ENCODE results near the gene WDR70. TPM values are rescaled to one million over a fixed set of nuclear protein-coding genes. Genes with fewer than 3 reads are reported as not detected.
"Not testable (repeated sequence)": the region's sequence is repeated elsewhere in the genome, so short reads cannot be mapped to it uniquely, and the experiment has no call there.

Gene WDR70
- total RNA-seq, 1 experiment from 2014 or later, result 30.0 TPM

DNA sequence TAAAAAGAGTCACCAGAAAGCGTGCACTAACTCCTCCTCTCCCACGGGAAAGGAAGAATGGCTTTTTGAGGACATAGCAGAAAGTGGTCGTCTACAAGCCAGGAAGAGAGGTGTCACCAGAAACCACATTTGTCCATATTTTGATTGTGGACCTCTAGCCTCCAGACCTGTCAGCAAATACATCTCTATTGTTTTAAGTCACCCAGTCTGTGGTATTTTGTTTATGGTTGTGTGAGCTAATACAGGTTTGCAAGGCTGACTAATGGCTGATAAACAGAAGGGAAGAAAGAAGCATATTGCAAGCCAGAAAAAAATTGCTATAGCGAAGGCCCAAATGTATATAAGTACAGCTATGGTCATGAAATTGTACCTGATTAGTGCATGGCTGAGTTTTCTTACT lies 21.4 kb downstream of the WDR70 start:
- BruUV-seq (replicated peaks), result no TSS peak
- H3K36me3 Mint-ChIP-seq (ENCODE audit: insufficient read depth, unreplicated experiment), result peaks cover 22% of the 10 kb centered on the region
- H3K4me3 Mint-ChIP-seq (ENCODE audit: low read depth, unreplicated experiment), result no peak overlapping the region
- H3K27ac Mint-ChIP-seq (ENCODE audit: unreplicated experiment), result no peak overlapping the region
- CTCF ChIA-PET, result interaction anchor here (0.7 kb wide), 2 partner anchors 77 to 350 kb away, joined by 3 to 4 read pairs; no protein-coding TSS in a partner anchor
- H3K27me3 Mint-ChIP-seq (ENCODE audit: unreplicated experiment), result no peaks in the 10 kb centered on the region
- TF ChIP-seq, protein P1, sequence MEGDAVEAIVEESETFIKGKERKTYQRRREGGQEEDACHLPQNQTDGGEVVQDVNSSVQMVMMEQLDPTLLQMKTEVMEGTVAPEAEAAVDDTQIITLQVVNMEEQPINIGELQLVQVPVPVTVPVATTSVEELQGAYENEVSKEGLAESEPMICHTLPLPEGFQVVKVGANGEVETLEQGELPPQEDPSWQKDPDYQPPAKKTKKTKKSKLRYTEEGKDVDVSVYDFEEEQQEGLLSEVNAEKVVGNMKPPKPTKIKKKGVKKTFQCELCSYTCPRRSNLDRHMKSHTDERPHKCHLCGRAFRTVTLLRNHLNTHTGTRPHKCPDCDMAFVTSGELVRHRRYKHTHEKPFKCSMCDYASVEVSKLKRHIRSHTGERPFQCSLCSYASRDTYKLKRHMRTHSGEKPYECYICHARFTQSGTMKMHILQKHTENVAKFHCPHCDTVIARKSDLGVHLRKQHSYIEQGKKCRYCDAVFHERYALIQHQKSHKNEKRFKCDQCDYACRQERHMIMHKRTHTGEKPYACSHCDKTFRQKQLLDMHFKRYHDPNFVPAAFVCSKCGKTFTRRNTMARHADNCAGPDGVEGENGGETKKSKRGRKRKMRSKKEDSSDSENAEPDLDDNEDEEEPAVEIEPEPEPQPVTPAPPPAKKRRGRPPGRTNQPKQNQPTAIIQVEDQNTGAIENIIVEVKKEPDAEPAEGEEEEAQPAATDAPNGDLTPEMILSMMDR (IDR thresholded peaks at IDR 0.05; ENCODE audit: unreplicated experiment), result no peak
- H3K4me1 Mint-ChIP-seq (ENCODE audit: low read depth, unreplicated experiment), result no peaks in the 10 kb centered on the region
- intact Hi-C loops (cut with micrococcal nuclease; ENCODE audit: unreplicated experiment), result no loop called here
- H3K9me3 Mint-ChIP-seq (ENCODE audit: low read depth, unreplicated experiment), result no peaks in the 10 kb centered on the region
- no peak for DNase-seq

DNA sequence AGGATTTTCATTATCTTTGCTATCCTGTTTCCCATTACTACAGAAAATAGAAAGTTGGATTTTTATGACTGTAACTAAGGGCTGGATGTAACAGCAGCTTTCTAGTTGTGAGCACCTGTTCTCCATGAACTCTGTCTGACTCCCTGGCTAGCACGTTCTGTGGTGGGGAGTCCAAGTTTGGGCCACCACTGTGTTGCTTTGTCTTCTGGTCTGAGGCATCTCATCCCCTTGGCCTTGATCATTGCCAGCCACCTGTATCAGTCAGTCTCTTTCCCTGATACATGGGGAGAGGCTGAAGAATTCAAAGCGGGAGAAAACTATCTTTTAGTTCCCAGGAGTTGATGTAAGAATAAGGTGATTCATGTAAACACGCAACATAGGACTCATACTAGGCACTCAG lies 33.4 kb downstream of the WDR70 start:
- BruUV-seq (replicated peaks), result no TSS peak
- Mint-ChIP-seq H3K4me1 (ENCODE audit: low read depth, unreplicated experiment) (no peaks in the 10 kb centered on the region), H3K4me3 (ENCODE audit: low read depth, unreplicated experiment) (no peak overlapping the region), H3K27ac (ENCODE audit: unreplicated experiment) (no peak overlapping the region), H3K9me3 (ENCODE audit: low read depth, unreplicated experiment) (no peaks in the 10 kb centered on the region), H3K36me3 (ENCODE audit: insufficient read depth, unreplicated experiment) (no peaks in the 10 kb centered on the region), H3K27me3 (ENCODE audit: unreplicated experiment) (no peaks in the 10 kb centered on the region)
- intact Hi-C loops (cut with micrococcal nuclease; ENCODE audit: unreplicated experiment), result loop anchor here (10.0 kb wide), 2 partner anchors 212 to 302 kb away; no protein-coding TSS in a partner anchor
- DNase-seq, result no peak
- TF ChIP-seq, protein P1 (IDR thresholded peaks at IDR 0.05; ENCODE audit: unreplicated experiment), result no peak
- CTCF ChIA-PET, result interaction anchor here (0.8 to 1.3 kb wide), 8 partner anchors 85 to 782 kb away, joined by 3 to 7 read pairs (median 3); no protein-coding TSS in a partner anchor

DNA sequence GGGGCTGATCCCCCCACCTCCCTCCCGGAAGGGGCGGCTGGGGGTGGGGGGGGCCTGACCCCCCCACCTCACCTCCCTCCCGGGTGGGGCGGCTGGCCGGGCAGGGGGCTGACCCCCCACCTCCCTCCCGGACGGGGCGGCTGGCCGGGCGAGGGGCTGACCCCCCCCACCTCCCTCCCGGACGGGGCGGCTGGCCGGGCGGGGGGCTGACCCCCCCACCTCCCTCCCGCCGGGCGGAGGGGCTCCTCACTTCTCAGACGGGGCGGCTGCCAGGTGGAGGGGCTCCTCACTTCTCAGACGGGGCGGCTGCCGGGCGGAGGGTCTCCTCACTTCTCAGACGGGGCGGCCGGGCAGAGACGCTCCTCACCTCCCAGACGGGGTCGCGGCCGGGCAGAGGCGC lies 36.3 kb downstream of the WDR70 start:
- H3K4me3 Mint-ChIP-seq (ENCODE audit: low read depth, unreplicated experiment); CTCF ChIA-PET; H3K36me3 Mint-ChIP-seq (ENCODE audit: insufficient read depth, unreplicated experiment); H3K9me3 Mint-ChIP-seq (ENCODE audit: low read depth, unreplicated experiment); BruUV-seq (replicated peaks); H3K27me3 Mint-ChIP-seq (ENCODE audit: unreplicated experiment); DNase-seq; H3K4me1 Mint-ChIP-seq (ENCODE audit: low read depth, unreplicated experiment); H3K27ac Mint-ChIP-seq (ENCODE audit: unreplicated experiment): not testable (repeated sequence)
- intact Hi-C loops (cut with micrococcal nuclease; ENCODE audit: unreplicated experiment), result loop anchor here (10.0 kb wide), 2 partner anchors 209 to 299 kb away; no protein-coding TSS in a partner anchor

DNA sequence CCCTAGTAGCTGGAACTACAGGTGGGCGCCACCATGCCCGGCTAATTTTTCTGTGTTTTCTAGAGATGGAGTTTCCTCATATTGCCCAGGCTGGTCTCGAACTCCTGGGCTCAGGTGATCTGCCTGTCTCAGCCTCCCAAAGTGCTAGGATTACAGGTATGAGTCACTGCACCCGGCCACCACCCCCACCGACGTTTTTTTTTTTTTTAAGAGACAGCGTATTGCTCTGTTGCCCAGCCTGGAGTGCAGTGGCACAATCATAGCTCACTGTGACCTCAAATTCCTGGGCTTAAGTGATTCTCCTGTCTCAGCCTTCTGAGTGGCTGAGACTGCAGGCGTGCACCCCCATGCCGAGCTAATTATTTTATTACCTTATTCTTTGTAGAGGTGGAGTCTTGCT lies 38.2 kb downstream of the WDR70 start:
- Mint-ChIP-seq H3K9me3 (ENCODE audit: low read depth, unreplicated experiment) (no peaks in the 10 kb centered on the region), H3K27ac (ENCODE audit: unreplicated experiment) (no peak overlapping the region), H3K4me3 (ENCODE audit: low read depth, unreplicated experiment) (no peak overlapping the region), H3K36me3 (ENCODE audit: insufficient read depth, unreplicated experiment) (no peaks in the 10 kb centered on the region), H3K27me3 (ENCODE audit: unreplicated experiment) (no peaks in the 10 kb centered on the region), H3K4me1 (ENCODE audit: low read depth, unreplicated experiment) (no peaks in the 10 kb centered on the region)
- TF ChIP-seq, protein P1 (IDR thresholded peaks at IDR 0.05; ENCODE audit: unreplicated experiment), result no peak
- DNase-seq, result no peak
- CTCF ChIA-PET, result no interaction called here
- BruUV-seq (replicated peaks), result no TSS peak
- intact Hi-C loops (cut with micrococcal nuclease; ENCODE audit: unreplicated experiment), result loop anchor here (10.0 kb wide), 2 partner anchors 207 to 297 kb away; no protein-coding TSS in a partner anchor

DNA sequence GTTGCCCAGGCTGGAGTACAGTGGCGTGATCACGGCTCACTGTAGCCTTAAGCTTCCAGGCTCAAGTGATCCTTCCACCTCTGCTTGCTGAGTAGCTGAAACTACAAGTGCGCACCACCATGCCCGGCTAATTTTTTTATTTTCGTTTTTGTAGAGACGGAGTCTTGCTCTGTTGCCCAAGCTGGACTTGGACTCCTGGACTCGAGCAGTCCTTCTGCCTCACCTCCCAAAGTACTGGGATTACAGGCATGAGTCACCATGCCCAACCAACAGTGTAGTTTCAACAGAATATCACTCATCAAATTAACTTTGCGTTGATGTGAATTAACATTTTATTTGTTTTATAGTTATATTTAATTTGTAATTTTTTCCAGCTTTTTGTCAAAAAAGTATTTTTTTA lies 45.3 kb downstream of the WDR70 start:
- no peaks in the 10 kb centered on the region for H3K27me3 Mint-ChIP-seq (ENCODE audit: unreplicated experiment)
- H3K4me1 Mint-ChIP-seq (ENCODE audit: low read depth, unreplicated experiment), result no peaks in the 10 kb centered on the region
- no peak overlapping the region for H3K27ac Mint-ChIP-seq (ENCODE audit: unreplicated experiment)
- TF ChIP-seq, protein P1 (IDR thresholded peaks at IDR 0.05; ENCODE audit: unreplicated experiment), result no peak
- no TSS peak for BruUV-seq (replicated peaks)
- CTCF ChIA-PET, result no interaction called here
- no peaks in the 10 kb centered on the region for H3K36me3 Mint-ChIP-seq (ENCODE audit: insufficient read depth, unreplicated experiment)
- intact Hi-C loops (cut with micrococcal nuclease; ENCODE audit: unreplicated experiment), result no loop called here
- H3K4me3 Mint-ChIP-seq (ENCODE audit: low read depth, unreplicated experiment), result no peak overlapping the region
- DNase-seq, result no peak
- H3K9me3 Mint-ChIP-seq (ENCODE audit: low read depth, unreplicated experiment), result no peaks in the 10 kb centered on the region
